ENCODE data around the gene SYCP3.

GRCh38 chr12:101768781-101769180 is 29.5 kb upstream of the SYCP3 start:
- no peak for TF ChIP-seq CTCF (conservative IDR thresholded peaks at IDR 0.05; ENCODE audit: low read depth, low read length)
- TF ChIP-seq EZH2 (IDR thresholded peaks at IDR 0.05; ENCODE audit: borderline replicate concordance, low read depth, low read length, poor library complexity, severe bottlenecking): no peak
